Activated T-cell treated with anti-CD3 and anti-CD28 coated beads for 4 hours (primary cell): Measurements from ENCODE around the gene DTYMK.

Source experiments
- DNase-seq: peaks from one replicate; pipeline ENCODE4 v3.0.0-alpha.2; 2020

DTYMK gene, protein sequence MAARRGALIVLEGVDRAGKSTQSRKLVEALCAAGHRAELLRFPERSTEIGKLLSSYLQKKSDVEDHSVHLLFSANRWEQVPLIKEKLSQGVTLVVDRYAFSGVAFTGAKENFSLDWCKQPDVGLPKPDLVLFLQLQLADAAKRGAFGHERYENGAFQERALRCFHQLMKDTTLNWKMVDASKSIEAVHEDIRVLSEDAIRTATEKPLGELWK

DNA sequence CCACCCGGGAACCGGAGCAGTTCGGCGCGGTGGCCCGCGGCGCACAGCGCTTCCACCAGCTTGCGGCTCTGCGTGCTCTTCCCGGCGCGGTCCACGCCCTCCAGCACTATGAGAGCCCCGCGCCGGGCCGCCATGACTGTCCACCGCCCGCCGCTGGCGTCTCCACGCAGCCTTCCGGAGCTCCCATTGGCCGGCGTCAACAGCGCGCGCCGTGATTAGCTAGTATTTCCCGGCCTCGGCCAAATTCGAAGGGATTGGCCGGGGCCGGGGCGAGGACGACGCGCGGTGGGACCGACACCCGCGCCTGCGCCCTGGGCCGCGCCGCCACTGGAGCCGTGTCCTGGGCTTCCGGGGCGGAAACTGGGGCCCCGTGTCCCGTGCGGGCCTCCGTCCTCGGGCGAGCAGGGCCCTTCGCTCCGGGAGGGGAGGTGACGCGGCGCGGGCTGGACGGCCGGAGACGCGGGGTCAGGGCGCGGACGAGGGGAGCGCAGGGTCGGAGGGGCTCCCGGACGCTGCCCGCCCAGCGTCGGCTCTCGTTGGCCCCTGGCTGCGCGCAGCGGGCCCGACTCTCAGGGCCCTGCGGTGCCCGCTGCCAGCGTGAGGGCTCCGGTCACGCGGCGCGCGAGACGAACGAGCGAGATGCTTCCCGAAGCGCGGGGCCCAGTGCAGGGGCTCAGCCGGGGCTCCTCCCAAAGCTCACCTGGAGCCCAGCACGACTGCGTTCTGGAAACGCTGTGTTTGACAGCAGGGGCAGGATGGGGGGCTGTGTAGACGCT is at the start of gene DTYMK:
TSS of gene DTYMK (minus strand) at position 166 of the 776 bp plus-strand sequence. CDS start at position 134, 32 bp downstream.
- peak; percentile 87 for DNase-seq

DNA sequence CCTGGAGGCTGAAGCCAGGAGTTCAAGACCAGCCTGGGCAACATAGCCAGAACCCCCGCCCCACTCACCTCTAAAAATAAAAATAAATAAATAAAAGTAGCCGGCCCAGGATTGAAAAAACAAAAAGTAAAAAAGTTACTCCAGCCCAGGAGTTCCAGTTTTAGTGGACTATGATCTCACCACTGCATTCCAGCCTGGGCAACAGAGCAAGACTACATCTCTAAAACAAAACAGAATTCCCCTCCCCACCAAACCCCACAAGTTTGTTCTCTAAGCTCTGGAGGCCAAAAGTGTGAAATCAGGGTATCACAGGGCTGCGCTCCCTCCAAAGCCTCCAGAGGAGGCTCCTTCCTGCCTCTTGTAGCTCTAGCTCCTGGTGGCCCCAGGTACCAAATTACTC is 49.5 kb upstream of the DTYMK start:
- DNase-seq = no peak

DNA sequence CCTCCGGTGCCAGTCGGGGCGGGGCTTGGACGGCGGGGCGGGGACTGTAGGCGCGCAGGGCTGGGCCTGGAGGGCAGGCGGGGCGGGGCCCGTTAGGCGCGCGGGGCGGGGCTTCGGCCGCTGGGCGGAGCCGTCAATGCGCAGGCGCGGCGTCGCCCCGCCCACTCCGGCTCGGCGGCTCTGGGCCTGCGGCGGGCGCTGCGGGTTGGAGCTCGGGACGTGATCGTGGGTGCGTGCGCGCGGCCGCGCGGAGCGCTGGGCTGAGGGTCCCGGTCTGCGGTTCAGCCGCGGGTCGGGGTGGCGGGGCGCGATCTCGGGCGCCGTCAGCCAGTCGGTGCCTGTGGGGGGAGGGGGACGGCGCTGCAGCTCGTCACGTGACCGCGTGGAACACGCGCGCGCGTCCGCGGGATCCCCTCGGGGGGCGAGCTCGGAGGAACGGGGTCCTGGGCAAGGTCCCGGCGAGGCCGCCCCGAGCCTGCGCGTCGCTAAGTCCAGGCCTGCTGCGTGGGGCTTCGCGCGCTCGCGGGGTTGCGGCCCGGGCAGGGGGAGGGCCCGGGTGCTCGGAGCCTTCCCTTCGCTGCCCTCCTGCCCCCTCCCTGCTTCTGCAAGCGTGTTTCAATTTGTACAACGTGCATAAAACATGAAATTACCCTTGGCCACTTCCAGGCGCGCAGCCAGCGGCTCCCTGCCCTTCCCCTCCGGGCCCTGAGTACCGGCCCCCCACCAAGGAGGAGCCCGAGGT is 48.0 kb upstream of the DTYMK start, which contains the start of gene D2HGDH:
TSS of gene D2HGDH (plus strand) at position 164 of the 742 bp plus-strand sequence. CDS start 595 bp downstream, outside the sequence.
- DNase-seq = peak; percentile 90

DNA sequence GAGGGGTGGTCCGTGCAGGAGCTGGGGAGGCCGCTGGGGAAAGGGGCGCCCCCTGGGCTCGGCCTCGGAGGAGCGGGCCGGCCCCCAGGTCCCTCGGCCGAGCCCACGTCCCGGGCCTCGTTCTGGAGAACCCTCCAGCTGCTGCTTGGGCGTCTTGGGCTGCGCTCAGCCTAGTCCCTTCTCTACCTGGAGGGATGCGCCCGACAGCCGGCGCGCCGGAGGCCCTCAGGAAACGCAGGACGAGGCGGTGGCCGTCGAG is 47.5 kb upstream of the DTYMK start:
- no peak for DNase-seq

DNA sequence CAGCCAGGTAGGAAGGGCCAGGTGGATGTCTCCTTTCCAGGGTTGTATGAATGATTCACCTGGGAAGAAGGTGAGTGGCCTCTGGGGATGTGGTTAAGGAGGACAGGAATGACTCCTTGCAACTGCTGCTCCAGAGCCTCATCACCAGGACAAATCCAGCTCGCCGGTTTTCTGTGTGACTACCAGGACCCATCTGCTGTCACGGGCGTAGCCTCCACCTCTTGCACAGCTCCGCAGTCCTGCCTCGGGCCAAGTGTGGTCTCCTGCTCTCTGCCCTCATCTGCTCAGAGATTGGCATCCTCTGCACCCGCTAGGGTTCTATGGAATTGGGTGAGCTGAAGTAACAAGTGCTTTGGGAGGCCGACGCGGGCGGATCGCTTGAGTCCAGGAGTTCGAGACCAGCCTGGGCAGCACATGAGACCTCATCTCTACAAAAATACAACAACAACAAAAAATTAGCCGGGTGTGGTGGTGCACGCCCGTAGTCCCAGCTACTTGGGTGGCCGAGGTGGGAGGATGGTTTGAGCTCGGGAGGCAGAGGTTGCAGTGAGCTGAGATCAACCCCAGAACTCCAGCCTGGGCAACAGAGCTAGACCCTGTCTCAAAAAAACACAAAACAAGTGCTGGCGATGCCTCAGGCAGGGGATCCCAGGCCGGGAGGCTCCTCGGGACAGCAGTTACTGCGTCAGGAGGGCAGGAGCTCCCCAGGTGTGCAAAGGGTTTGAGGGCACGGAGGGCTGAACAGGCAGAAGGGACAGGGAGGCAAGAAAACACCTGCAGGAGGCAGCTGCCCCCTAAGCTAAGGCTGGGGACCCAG is 47.0 kb upstream of the DTYMK start:
- no peak for DNase-seq

DNA sequence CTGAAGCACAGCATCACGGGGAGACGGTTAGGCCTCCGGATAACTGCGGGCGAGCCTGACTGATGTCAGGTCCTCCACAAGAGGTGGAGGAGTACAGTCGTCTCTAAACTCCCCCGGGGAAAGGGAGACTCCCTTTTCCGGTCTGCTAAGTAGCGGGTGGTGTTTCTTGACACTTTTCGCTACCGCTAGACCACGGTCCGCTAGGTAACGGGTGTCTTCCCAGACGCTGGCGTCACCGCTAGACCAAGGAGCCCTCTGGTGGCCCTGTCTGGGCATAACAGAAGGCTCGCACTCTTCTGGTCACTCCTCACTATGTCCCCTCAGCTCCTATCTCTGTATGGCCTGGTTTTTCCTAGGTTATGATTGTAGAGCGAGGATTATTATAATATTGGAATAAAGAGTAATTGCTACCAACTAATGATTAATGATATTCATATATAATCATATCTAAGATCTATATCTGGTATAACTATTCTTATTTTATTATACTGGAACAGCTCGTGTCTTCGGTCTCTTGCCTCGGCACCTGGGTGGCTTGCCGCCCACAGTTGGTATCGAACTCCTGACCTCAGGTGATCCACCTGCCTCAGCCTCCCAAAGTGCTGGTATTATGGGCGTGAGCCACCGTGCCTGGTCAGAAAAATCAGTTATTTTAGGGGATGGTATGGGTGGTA is 46.0 kb upstream of the DTYMK start:
- DNase-seq = peak; percentile 46

DNA sequence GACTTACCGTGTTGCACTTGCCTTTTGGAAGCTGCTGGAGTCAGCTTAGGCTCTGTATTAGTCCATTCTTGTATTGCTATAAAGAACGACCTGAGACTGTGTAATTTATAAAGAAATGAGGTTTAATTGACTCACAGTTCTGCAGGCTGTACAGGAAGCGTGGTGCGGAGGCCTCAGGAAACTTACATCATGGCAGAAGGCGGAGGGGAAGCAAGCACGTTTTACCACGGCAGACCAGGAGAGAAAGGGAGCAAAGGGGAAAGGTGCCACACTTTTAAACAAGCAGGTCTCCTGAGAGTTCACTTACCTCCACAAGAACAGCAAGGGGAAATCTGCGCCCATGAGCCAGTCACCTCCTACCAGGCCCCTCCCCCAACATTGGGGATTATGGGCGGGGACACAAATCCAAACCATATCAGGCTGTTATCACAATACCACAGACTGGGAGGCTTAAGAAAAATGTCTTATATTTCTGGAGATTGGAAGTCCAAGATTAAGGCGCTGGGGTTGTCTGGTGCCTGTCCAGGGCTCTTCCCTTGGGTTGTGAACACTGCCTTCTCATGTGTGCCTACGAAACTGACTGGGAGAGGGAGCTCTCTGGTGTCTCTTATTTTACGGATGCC is 44.2 kb upstream of the DTYMK start:
- DNase-seq = no peak

DNA sequence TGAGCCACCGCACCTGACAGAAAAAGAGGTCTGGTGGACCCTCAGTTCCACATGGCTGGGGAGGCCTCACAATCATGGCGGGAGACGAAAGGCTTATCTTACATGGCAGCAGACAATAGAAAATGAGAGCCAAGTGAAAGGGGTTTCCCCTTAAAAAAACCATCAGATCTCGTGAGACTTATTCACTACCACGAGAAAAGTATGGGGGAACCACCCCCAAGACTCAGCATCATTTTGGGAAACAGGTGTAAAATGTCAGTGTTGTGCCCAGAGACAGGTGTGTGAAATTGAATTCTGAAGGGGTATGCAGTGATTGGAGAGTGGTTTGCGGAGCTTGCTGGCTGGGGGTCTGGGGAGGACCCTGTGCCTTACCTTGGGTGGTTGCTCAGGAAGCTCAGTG is 43.3 kb upstream of the DTYMK start:
- no peak for DNase-seq

DNA sequence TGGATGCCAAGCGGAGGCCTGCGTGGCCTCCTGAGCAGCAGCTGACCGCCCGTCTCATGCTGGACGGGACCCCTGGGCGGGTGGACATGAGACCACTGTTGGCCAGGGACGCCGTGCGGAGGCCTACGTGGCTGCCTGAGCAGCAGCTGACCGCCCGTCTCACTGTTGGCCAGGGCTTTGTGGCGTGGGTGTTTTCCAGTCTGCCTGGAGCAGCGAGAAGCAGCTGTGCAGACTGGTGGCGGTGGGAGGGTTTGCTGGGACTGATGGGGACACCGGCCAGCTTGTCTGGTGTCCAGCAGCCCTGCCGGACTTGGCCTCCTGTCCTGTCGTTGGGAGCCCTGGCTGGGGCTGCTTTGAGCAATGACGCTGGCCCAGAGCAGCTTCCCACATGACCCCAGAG is 42.0 kb upstream of the DTYMK start:
- no peak for DNase-seq

DNA sequence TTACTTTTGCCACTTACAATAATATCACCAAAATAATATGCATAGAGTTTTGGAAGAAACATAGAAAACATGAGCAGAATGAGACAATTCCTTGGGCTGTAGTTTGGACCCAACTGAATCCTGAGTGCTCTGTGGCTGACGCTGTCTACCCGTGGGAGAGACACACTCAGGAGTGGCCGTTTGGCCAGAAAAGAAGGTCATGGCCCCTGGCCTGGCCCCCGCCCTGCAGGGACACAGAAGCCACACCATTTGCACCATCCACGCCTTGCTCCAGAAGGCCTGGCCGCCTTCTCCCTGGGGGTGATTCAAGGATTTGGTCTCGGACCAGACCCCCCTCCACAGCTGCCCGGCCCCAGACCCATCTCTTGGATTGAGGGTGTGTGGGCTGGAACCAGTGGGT is 41.4 kb upstream of the DTYMK start:
- DNase-seq = no peak

DNA sequence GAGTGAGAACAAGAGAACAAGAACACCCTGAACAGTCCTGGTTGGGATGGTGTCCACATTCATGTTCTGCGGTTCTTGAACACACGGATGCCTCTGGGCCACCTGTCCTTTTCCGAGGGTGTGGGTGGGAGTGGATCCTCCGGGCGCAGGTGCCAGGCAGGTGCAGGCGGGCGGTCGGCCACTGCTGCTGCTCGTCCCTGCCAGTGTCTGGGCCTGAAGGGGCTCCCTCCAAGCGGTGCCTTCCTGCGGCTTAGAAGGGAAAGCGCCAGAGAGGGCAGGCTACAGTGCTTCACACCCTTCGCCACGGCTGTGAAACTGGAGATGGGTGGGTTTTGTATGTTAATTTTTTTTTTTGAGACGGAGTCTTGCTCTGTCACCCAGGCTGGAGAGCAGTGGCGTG is 39.8 kb upstream of the DTYMK start:
- DNase-seq = no peak

DNA sequence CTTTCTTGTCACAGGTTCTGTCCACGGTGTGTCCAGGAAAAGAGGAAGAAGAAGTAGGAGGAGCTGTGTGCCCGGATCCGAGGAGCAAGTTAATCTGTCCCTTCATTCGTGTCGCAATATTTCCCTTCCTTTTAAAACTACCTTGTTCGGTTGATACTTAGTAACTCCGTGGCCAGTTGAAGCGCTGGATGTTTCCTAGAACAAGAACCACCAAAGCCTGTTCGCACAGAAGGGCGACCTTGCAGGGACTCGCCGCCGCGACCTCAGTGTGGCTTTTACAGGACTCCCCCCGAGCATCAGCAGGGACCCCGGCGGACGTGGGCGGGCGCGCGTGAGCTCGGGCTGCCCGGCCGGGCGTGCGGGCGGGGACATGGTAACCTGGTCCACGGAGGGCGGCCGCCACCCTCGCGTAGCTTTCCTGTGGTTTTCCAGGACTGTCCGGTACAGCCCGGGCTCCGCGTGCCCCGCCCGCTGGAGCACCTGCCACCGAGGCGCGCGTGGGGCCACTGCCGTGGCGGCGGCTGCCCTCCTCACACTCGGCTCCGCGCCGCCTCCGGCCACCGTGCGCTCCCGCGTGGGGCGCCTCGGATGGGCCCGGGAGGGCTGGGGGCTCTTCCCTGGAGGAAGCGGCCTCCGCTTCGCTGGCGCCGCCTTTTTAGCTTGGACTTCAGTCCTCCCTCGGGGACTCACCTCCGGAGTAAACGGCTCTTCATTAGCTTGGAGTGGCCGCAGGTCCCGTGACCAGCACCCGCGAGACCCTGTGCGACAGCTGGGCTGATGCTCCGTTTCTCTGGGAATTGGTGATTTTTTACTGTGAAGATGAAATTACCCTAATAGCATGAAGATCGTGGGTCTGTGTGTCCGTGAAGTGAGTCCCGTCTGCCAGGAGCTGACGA is 38.6 kb upstream of the DTYMK start:
- no peak for DNase-seq

DNA sequence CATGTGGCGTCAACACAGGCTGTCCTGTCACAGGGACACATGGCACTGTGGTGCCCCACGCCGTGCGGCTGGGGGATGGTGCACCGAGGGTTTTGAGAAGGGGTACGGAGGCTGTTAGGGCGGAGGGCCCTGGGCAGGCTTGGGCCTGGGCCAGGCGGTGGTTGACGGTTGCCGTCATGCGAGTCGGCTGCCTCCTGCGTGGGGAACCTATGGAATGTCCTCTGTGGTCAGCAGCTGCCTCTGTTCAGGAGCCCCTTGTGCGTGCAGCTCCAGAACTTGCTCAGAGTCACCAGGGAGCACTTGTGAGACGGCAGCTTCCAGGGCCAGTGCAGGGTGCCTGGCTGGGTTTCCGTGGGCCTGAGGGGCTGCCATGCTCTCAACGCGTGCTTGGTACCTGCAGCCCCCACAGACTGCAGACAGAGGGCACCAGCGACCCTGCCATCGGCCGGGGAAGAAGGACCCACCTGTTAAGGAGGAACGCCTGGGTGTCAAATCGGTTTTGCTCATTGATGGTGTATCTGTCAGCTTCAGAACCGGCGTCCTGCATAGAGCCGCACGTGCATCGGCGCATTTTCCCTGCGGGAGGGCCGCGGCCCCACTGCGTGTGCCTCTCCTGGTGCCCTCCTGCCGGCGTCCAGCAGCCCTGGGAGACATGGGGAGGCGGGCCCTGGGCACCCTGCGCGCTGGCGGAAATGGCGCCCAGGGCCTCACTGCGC is 37.8 kb upstream of the DTYMK start:
- DNase-seq = no peak

DNA sequence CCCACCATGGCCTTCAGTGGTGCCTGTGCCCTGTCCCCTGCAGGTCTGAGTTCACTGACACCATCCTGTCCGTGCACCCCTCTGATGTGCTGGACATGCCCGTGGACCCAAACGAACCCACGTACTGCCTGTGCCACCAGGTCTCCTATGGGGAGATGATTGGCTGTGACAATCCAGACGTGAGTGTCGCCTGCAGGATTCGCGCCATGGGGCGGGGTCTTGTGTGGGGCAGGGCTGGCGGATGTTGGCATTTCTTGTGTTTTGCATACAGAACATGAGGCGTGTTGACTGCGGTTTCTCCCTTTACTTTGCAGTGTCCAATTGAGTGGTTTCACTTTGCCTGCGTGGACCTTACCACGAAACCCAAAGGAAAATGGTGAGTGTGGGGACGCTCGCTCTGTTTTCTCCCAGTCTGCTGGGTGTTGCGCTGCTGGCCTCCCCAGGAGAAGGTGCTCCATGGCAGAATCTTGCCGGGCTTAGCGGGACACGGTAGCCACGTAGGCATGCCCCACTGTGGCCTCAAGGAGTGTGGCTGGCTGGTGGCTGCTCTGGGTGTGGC is 36.4 kb upstream of the DTYMK start:
- no peak for DNase-seq

DNA sequence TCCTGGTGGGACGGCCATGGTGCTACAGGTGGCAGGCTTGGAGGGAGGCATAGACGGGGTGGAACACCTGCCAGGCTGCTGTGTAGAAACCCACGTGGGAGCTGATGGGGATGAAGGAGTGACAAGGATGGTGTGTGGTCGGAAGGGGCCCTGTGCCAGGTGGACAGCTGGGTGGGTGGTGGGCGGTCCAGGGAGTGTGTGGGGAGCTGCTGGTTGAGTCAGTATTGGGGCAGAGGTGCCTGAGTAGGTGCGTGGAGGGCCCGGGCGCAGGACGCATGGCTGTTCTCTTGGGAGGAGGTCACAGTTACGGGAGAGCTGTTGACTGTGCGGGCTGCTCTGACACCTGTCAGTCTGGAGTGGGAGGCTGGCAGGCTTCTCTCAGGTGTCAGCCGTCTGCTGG is 35.2 kb upstream of the DTYMK start:
- no peak for DNase-seq

DNA sequence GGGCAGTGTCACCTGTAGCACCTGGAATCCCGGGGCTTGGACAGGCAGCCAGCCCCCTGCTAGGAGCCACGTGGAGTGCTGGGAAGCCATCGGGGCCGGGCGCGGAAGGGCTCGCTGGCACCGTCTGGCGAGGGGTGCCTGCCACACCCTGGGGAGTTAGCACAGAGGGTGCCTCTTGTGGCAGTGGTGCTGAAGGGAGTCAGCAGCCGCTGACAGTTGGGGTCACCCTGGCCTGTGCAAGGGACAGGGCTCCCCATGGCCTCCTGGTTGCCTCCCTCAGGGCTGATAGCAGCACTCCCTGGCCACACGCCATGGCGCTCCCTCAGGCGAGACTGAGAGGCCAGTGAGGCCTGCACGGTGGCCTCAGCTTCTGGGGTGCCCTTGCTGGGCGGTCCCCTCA is 33.9 kb upstream of the DTYMK start:
- DNase-seq = no peak

DNA sequence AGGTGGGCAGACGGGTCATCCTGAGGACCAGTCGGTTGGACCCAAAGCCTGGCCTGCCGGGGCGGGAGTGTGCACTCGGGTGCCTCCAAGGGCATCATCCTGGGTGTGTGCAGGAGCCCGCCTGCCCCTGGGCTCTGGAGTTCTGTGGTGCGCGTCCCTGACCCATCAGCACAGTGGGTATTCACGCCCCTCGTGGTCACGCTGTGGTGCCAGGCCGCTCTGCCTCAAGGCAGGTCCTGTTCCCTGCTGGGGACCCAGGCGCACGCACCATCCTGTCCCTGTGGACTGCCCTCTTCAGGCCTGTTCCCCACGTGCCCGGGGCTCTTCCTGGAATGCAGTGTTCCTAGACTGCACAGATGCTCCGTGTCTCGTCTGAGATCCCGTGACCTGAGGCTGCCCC is 33.5 kb upstream of the DTYMK start:
- no peak for DNase-seq

DNA sequence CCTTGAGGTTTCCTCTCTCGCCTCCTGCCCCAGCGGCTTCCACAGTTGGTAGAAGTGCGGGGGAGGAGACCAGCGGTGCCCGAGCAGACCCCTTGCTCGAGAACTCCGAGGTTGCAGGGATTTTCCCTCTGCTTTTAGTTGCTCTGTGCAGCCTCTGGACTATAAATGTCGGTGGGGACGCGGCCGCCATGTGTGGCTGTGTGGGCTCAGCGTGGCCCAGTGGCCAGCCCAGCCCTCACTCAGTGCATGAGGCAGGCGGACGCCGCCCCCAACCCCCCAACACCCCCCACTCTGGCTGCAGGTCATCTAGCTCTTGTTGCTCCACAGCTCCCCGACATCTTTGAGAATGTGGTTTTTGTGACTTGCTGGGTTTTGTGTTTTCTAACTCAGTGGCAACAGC is 32.5 kb upstream of the DTYMK start:
- DNase-seq = no peak

DNA sequence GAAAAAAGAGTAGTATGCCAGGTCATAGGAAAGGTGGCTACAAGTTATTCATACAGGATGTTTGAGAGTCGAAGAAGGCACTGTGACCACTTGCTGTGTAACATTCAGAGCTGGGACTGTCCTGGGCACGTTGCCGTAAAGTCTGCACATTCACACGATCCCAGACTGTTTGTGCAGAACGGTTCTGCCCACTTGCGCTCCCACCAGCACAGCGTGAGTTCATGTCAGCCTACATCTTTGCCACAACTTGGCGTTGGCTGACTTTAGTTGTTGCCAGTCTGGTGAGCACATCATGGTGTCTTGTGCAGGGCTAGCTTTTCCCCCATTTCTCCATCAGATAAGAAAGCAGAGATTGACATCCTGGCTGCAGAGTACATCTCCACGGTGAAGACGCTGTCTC is 22.3 kb upstream of the DTYMK start:
- DNase-seq = no peak

DNA sequence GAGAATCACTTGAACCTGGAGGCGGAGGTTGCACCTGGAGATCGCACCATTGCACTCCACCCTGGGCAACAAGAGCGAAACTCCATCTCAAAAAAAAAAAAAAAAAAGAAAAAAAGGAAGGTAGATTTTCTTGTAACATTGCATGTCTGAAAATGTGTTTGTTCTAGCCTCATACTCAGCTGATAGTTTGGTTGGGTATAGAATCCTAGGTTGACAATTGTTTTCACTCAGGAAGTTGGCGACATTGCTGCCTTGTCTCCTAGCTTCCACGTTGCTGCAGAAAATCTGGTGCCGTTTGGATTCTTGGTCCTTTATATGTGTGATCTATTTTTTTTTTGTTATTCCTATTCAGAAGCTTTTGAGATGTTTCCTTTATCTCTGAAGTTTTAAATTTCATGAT is 19.9 kb upstream of the DTYMK start:
- no peak for DNase-seq
